IPS-15b (cell line): ENCODE data around the gene PSKH1.
"Not testable (repeated sequence)": the region's sequence is repeated elsewhere in the genome, so short reads cannot be mapped to it uniquely, and the experiment has no call there.

Experiments
- H3K27me3 ChIP-seq: one replicate; pipeline ENCODE4 v1.6.1; 2013; ENCODE audit warnings: low read length; ENCODE audit not compliant: control insufficient read depth, insufficient read depth
- H3K36me3 ChIP-seq: one replicate; pipeline ENCODE4 v1.6.1; 2013; ENCODE audit warnings: low read length; ENCODE audit not compliant: control insufficient read depth, insufficient read depth
- H3K4me1 ChIP-seq: one replicate; pipeline ENCODE4 v1.6.1; 2013; ENCODE audit warnings: mild to moderate bottlenecking, low read length; ENCODE audit not compliant: control insufficient read depth, insufficient read depth
- H3K4me3 ChIP-seq: one replicate; pipeline ENCODE4 v1.5.1; 2013; ENCODE audit warnings: low read depth, low read length
- H3K9ac ChIP-seq: one replicate; pipeline ENCODE4 v1.6.1; 2013; ENCODE audit warnings: low read depth, mild to moderate bottlenecking, low read length
- H3K9me3 ChIP-seq: one replicate; pipeline ENCODE4 v1.6.1; 2013; ENCODE audit warnings: mild to moderate bottlenecking, low read length; ENCODE audit not compliant: control insufficient read depth, insufficient read depth

The PSKH1 gene

DNA sequence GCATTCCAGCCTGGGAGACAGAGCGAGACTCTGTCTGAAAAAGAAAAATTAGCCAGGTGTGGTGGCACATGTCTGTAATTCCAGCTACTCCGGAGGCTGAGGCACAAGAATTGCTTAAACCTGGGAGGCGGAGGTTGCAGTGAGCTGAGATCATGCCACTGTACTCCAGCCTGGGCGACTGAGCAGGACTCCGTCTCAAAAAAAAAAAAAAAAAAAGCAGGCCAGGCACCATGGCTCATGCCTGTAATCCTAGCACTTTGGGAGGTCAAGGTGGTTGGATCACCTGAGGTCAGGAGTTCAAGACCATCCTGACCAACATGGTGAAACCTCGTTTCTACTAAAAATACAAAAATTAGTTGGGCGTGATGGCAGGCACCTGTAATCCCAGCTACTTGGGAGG is 79.2 kb downstream of the PSKH1 start:
- H3K9me3 ChIP-seq, H3K9ac ChIP-seq, H3K4me1 ChIP-seq, H3K4me3 ChIP-seq, H3K36me3 ChIP-seq, H3K27me3 ChIP-seq: not testable (repeated sequence)

DNA sequence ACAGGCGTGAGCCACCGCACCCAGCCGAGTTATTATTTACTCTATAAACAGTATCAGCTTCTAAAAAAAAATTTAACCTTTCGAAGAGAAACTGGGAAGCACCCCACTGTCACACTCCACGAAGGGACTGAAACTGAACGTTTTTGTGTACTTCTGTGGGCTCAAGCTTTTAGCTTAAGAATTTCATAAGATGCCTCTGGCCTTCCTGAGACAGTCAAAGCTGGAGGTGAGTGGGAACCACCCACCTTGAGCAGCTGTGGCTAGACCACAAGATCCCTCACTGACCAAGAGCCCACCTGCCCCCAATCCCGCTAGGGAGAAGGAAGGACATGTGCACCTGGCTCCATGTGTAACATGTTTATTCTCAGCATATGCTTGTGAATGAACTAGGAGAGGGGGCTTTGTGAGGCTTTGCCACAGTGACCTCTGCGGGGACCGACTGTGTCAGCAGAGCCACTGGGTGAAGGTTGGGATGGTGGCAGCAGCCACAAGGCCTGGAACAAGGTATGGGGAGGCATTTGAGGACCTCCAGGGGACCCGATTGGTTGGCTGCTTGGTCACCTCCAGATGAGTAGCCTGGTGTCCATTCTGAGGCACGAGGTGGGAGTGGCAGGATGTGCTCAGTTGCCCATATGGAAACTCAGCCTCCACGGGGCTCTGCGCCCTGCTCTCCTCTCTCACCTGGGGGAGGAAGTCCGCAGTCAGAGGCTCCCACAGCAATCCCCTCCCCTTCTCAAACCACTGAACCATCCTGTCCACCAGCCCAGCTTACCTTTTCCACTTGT is 82.5 kb downstream of the PSKH1 start:
- H3K9me3 ChIP-seq: no peaks in the 10 kb centered on the region
- H3K27me3 ChIP-seq: no peaks in the 10 kb centered on the region
- no peak overlapping the region for H3K9ac ChIP-seq
- H3K36me3 ChIP-seq: no peaks in the 10 kb centered on the region
- no peaks in the 10 kb centered on the region for H3K4me1 ChIP-seq
- no peak overlapping the region for H3K4me3 ChIP-seq

DNA sequence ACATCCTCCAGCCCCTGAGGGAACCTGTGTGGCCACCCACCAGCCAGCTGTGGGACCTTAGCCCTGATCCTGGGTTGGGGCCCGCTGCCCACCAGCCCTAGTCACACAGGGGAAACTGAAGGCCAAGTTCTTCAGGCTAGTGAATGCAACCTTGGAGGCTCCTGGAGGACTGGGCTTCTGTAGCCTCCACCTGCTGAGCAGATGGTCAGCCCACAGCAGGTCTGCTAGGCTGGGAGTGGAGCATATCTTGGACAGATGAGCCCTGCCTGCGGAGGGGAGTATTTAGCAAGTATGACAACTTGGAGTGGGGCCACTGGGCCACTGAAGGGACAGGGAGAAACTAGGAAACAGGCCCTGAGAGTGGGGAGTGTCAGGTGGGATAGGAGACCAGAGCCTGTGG is 83.2 kb downstream of the PSKH1 start:
- Histone ChIP-seq H3K9ac (no peak overlapping the region), H3K36me3 (no peaks in the 10 kb centered on the region), H3K27me3 (no peaks in the 10 kb centered on the region), H3K4me3 (no peak overlapping the region), H3K9me3 (no peaks in the 10 kb centered on the region), H3K4me1 (no peaks in the 10 kb centered on the region)

DNA sequence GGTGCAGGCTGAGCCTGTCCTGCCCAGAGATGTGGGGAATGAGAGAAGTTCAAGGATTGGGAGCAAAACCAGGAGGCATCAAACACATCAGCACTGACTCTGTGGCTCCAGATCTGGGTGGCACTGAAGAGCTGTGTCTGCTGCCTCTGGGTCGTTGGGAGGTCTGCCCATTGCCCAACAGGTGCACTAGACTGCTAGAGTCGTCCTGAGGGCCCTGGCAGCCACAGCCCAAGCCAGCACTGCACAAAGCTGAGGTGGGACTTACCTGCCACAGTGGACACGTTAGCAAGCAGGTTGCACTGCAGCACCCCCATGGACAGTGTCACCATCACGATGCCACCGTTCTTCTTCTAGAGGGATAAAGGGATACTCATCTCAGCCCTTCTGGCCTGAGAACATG is 84.0 kb downstream of the PSKH1 start:
- no peaks in the 10 kb centered on the region for H3K9me3 ChIP-seq
- no peaks in the 10 kb centered on the region for H3K36me3 ChIP-seq
- H3K9ac ChIP-seq: no peak overlapping the region
- H3K4me3 ChIP-seq: no peak overlapping the region
- H3K27me3 ChIP-seq: no peaks in the 10 kb centered on the region
- no peaks in the 10 kb centered on the region for H3K4me1 ChIP-seq

DNA sequence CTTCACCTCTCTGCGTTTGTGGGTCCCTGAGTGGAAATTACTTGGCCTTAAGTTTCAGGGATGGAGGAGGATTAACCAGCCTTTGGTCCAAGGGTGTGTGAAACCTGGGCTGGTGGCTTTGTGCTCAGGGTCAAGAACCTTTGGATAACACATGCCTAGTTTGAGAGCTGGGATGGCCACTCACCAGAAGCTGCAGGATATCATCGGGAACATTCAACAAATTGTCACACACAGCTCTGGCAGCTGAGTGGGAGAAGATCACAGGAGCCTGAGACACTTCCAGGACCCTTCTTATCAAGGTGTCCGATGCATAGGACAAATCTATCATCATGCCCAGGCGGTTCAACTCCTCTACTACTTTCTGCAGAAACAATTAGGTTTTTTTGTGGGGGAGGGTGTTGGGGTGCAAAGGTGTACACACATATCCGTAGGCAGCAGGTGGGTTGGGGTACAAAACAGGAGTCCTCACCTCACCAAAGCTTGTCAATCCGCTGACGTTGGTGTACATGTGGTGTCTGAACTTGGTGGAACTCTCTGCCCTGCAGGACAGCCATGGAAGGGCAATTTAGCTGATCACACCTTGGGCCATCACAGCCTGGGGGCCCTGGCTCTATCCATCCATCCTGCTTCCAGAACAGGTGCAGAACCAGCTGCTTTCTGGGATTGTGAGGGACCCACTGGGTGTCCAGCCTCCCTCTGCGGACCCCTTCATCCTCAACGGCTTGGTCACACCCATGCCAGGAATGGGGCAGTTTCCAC is 84.6 kb downstream of the PSKH1 start:
- Histone ChIP-seq H3K9me3 (no peaks in the 10 kb centered on the region), H3K4me1 (no peaks in the 10 kb centered on the region), H3K9ac (no peak overlapping the region), H3K4me3 (no peak overlapping the region), H3K27me3 (no peaks in the 10 kb centered on the region), H3K36me3 (no peaks in the 10 kb centered on the region)
